ENCODE results near the gene ANKIB1. TPM values are rescaled to one million over a fixed set of nuclear protein-coding genes. Genes with fewer than 3 reads are reported as not detected.
"Not testable (repeated sequence)": the region's sequence is repeated elsewhere in the genome, so short reads cannot be mapped to it uniquely, and the experiment has no call there.

The ANKIB1 gene
- total RNA-seq, 1 experiment from 2014 or later: 26.8 TPM

GRCh38 chr7:92400013-92400412 lies 154.2 kb downstream of the ANKIB1 start:
- DNase-seq (ENCODE audit: low read depth): no peak

- DNase-seq (ENCODE audit: low read depth): no peak
Measured at GRCh38 chr7:92402920-92403759, 157.4 kb downstream of the ANKIB1 start.

GRCh38 chr7:92403760-92404074 lies 157.9 kb downstream of the ANKIB1 start:
- no peak for DNase-seq (ENCODE audit: low read depth)

GRCh38 chr7:92404170-92404614 lies 158.4 kb downstream of the ANKIB1 start:
- DNase-seq (ENCODE audit: low read depth): no peak

- no peak for DNase-seq (ENCODE audit: low read depth)
Measured at GRCh38 chr7:92409357-92409756, 163.6 kb downstream of the ANKIB1 start.

GRCh38 chr7:92410162-92410561 lies 164.4 kb downstream of the ANKIB1 start:
- not testable (repeated sequence) for DNase-seq (ENCODE audit: low read depth)

GRCh38 chr7:92412745-92413144 lies 167.0 kb downstream of the ANKIB1 start:
- no peak for DNase-seq (ENCODE audit: low read depth)

- no peak for DNase-seq (ENCODE audit: low read depth)
Measured at GRCh38 chr7:92413550-92413949, 167.8 kb downstream of the ANKIB1 start.

- no peak for DNase-seq (ENCODE audit: low read depth)
Measured at GRCh38 chr7:92415225-92415624, 169.5 kb downstream of the ANKIB1 start.

GRCh38 chr7:92417913-92418312 lies 172.1 kb downstream of the ANKIB1 start:
- DNase-seq (ENCODE audit: low read depth): no peak

GRCh38 chr7:92421676-92422435 lies 176.1 kb downstream of the ANKIB1 start:
- DNase-seq (ENCODE audit: low read depth): no peak

- DNase-seq (ENCODE audit: low read depth): no peak
Measured at GRCh38 chr7:92422926-92423325, 177.2 kb downstream of the ANKIB1 start.

GRCh38 chr7:92423710-92424131 lies 177.9 kb downstream of the ANKIB1 start:
- DNase-seq (ENCODE audit: low read depth): no peak

GRCh38 chr7:92425311-92425947 lies 179.7 kb downstream of the ANKIB1 start:
- DNase-seq (ENCODE audit: low read depth): no peak

GRCh38 chr7:92427193-92427592 lies 181.4 kb downstream of the ANKIB1 start:
- DNase-seq (ENCODE audit: low read depth): no peak

GRCh38 chr7:92432299-92432946 lies 186.6 kb downstream of the ANKIB1 start:
- DNase-seq (ENCODE audit: low read depth): no peak

GRCh38 chr7:92433019-92433418 lies 187.2 kb downstream of the ANKIB1 start:
- DNase-seq (ENCODE audit: low read depth): no peak

- DNase-seq (ENCODE audit: low read depth): no peak
Measured at GRCh38 chr7:92435542-92435941, 189.8 kb downstream of the ANKIB1 start.

- DNase-seq (ENCODE audit: low read depth): no peak
Measured at GRCh38 chr7:92436612-92437445, 191.1 kb downstream of the ANKIB1 start.

GRCh38 chr7:92437956-92438491 lies 192.2 kb downstream of the ANKIB1 start:
- no peak for DNase-seq (ENCODE audit: low read depth)
